BLaER1 treated with 17β-estradiol and CSF1 and Interleukin-3, amounts not matched to agents 10 nM and 100 nM (cell line): ENCODE data around the gene ARHGAP29.
"Not testable (repeated sequence)": the region's sequence is repeated elsewhere in the genome, so short reads cannot be mapped to it uniquely, and the experiment has no call there.

Experiments used
- H3K27ac ChIP-seq, 11 experiments: shearing (Covaris generic); formaldehyde crosslinking; 2 replicates each; pipeline ENCODE4 v1.8.1; 2022
- H3K27me3 ChIP-seq, 11 experiments: shearing (Covaris generic); formaldehyde crosslinking; 2 replicates each; pipeline ENCODE4 v1.8.1; 2022
- H3K36me3 ChIP-seq, 11 experiments: shearing (Covaris generic); formaldehyde crosslinking; 2 replicates each; pipeline ENCODE4 v1.8.1; 2022
- H3K4me1 ChIP-seq, 10 experiments: shearing (Covaris generic); formaldehyde crosslinking; 2 replicates each; pipeline ENCODE4 v1.8.1; 2022
- H3K4me2 ChIP-seq, 11 experiments: shearing (Covaris generic); formaldehyde crosslinking; 2 replicates each; pipeline ENCODE4 v1.8.1; 2022
- H3K4me3 ChIP-seq, 10 experiments: shearing (Covaris generic); formaldehyde crosslinking; 2 replicates each; pipeline ENCODE4 v1.8.1; 2022
- H3K9ac ChIP-seq, 11 experiments: shearing (Covaris generic); formaldehyde crosslinking; 2 replicates each; pipeline ENCODE4 v1.8.1; 2022
- H3K9me3 ChIP-seq, 11 experiments: shearing (Covaris generic); formaldehyde crosslinking; replicated peaks in 1 of 11; 2 replicates each; pipeline ENCODE4 v1.8.1; 2022
- H4K20me1 ChIP-seq, 11 experiments: shearing (Covaris generic); formaldehyde crosslinking; 2 replicates each; pipeline ENCODE4 v1.8.1; 2022
- Cebpa-rat ChIP-seq, 11 experiments: shearing (Covaris generic); IDR thresholded peaks; 2 replicates each; pipeline ENCODE4 v1.8.1; 2022

The ARHGAP29 gene

DNA sequence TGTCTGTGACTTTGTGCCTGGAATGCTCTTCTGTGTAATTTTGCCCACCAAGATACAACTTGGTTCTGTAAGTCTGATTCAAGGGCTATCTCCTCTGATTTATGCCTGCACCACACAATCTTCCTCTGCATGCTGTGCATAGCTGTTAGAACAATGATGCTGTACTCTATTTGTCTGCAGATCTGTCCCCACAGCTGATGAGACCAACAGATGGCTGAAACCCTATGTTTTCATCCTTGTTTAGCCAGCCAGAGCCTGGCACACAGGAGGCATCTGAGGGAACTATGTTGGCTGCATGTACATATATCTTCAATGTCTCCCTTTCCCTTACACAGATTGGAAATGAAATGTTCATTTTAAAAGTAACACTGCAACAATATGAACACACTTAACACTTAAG, 58.5 kb downstream of the ARHGAP29 start:
- Histone ChIP-seq H3K4me3 (no peak overlapping the region), H3K36me3 (peaks cover 0 to 17% (median 0%) of the 10 kb centered on the region in 11 experiments; a peak in 6 of 22 replicates), H4K20me1 (no peaks in the 10 kb centered on the region), H3K27ac (no peak overlapping the region), H3K9ac (no peak overlapping the region), H3K4me1 (no peaks in the 10 kb centered on the region), H3K4me2 (no peak overlapping the region), H3K9me3 (peaks cover 0 to 1% (median 0%) of the 10 kb centered on the region in 11 experiments; a peak in 2 of 22 replicates), H3K27me3 (no peaks in the 10 kb centered on the region)
- TF ChIP-seq Cebpa-rat (IDR thresholded peaks at IDR 0.05), result no peak

DNA sequence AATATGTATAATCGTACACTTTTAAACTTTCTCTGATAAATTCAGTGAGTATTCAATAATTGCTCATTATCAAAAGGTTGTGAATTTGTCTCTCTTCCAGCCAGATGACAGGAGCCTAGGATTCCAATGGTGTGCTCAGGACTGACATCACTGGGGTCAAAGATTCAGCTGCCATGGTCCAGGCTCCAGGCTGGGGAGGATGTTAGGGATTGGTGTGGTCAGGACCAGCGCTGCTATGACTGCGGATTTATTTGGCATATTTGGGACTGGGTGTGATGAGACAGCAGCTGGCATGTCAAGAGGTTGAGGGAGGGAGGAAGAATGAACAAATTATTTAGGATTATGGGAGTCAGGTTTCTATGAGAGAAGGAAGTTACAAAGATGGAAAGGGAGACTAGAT, 68.3 kb downstream of the ARHGAP29 start:
- H3K9me3 ChIP-seq, result peaks cover 5 to 27% (median 17%) of the 10 kb centered on the region in 11 experiments; a peak in 17 of 22 replicates
- H3K36me3 ChIP-seq, result peaks cover 0 to 5% (median 0%) of the 10 kb centered on the region in 11 experiments; a peak in 5 of 22 replicates
- H3K4me2 ChIP-seq, result no peak overlapping the region
- no peak overlapping the region for H3K27ac ChIP-seq
- H3K27me3 ChIP-seq, result no peaks in the 10 kb centered on the region
- H3K4me3 ChIP-seq, result no peak overlapping the region
- H4K20me1 ChIP-seq, result no peaks in the 10 kb centered on the region
- no peaks in the 10 kb centered on the region for H3K4me1 ChIP-seq
- H3K9ac ChIP-seq, result no peak overlapping the region
- TF ChIP-seq Cebpa-rat (IDR thresholded peaks at IDR 0.05), result no peak

DNA sequence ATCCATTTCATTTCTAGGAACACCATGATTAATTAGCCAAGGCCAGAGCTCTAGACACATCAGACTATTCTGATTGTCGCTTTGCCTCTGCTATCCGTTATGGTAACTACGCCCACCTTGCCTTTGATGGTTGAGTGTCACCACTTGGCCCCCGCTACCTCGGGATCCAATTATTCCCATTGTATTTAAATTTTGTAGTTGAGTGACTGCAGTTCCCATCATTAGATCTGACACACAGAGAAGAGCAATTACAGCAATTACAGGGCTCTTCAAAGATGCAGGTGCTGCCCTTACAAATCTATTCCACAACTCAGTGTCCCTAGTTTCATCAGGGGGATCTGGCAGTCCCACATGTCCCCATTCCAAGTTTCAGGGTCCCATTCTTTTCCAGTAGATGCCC, 71.5 kb downstream of the ARHGAP29 start:
- TF ChIP-seq Cebpa-rat (IDR thresholded peaks at IDR 0.05), result no peak

DNA sequence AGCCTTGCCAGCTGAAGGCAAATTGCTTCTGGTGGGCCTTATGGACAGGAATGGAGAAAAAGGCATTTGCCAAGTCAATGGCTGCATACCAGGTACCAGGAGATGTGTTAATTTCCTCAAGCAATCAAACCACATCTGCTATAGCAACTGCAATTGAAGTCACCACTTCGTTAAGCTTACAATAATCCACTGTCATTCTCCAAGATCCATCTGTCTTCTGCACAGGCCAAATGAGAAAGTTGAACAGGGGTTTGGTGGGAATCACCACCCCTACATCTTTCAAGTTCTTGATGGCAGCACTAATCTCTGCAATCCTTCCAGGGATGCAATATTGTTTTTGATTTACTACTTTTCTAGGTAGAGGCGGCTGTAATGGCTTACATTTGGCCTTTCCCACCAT, 72.5 kb downstream of the ARHGAP29 start:
- not testable (repeated sequence) for H4K20me1 ChIP-seq, H3K4me2 ChIP-seq, H3K27me3 ChIP-seq, H3K4me1 ChIP-seq, H3K27ac ChIP-seq, H3K36me3 ChIP-seq, H3K9ac ChIP-seq, H3K4me3 ChIP-seq
- peaks cover 18 to 52% (median 30%) of the 10 kb centered on the region in 11 experiments; a peak in 19 of 22 replicates for H3K9me3 ChIP-seq

More for the DNA sequence above, 71.5 kb downstream of the ARHGAP29 start:
- Histone ChIP-seq H3K36me3 (no peaks in the 10 kb centered on the region), H3K4me1 (no peaks in the 10 kb centered on the region), H4K20me1 (no peaks in the 10 kb centered on the region), H3K27ac (no peak overlapping the region), H3K9ac (no peak overlapping the region), H3K4me2 (no peak overlapping the region), H3K27me3 (no peaks in the 10 kb centered on the region), H3K4me3 (no peak overlapping the region), H3K9me3 (peaks cover 18 to 52% (median 30%) of the 10 kb centered on the region in 11 experiments; a peak in 19 of 22 replicates)

DNA sequence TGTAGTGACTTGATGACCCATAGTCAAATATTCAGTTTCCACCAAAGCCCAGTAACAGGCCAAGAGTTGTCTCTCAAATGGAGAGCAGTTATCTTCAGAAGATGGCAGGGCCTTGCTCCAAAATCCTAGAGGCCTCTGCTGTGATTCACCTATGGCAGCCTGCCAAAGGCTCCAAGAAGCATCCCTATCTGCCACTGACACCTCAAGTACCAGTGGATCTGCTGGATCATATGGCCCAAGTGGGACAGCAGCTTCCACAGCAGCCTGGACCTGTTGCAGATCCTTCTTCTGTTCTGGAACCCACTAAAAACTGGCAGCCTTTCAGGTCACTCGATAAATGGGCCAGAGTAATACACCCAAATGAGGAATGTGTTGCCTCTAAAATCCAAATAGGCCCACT, 73.3 kb downstream of the ARHGAP29 start:
- H4K20me1 ChIP-seq, H3K4me3 ChIP-seq, H3K36me3 ChIP-seq, H3K9ac ChIP-seq, H3K27ac ChIP-seq, H3K27me3 ChIP-seq, H3K4me2 ChIP-seq, H3K4me1 ChIP-seq: not testable (repeated sequence)
- H3K9me3 ChIP-seq, result peaks cover 18 to 52% (median 30%) of the 10 kb centered on the region in 11 experiments; a peak in 19 of 22 replicates

DNA sequence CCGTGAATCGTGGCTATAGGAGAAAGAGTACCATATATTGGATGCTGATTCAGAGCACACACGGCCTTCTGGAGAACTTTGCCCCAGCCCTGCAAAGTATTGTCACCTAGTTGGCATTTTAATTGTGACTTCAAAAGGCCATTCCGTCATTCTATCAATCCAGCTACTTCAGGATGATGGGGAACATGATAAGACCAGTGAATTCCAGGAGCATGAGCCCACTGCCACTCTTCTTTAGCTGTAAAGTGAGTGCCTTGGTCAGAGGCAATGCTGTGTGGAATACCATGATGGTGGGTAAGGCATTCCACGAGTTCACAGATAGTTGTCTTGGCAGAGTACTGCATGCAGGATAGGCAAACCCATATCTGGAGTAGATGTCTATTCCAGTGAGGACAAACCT, 74.1 kb downstream of the ARHGAP29 start:
- peaks cover 18 to 52% (median 30%) of the 10 kb centered on the region in 11 experiments; a peak in 19 of 22 replicates for H3K9me3 ChIP-seq
- H3K4me3 ChIP-seq, H3K4me1 ChIP-seq, H3K36me3 ChIP-seq, H3K4me2 ChIP-seq, H3K27me3 ChIP-seq, H4K20me1 ChIP-seq, H3K9ac ChIP-seq, H3K27ac ChIP-seq: not testable (repeated sequence)

DNA sequence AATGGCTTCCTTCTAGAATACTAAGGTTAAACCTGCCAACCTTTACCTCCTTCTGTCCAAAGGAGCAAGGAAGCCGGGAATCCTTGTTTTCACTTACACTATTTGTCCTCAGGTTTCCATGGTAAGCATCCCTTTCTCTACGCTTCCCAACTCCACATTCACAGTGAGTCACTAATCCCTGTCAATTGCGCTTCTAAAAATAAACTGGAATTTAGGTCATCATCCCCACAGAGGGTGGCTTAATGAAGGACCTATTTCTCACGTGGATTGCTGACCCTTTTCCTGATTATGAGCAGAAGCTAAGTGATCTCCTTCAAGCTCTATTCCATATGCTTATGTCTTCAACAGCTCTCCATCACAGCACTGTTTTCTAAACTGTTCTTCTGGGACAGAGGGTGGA, 76.6 kb downstream of the ARHGAP29 start:
- no peak overlapping the region for H3K27ac ChIP-seq
- no peaks in the 10 kb centered on the region for H4K20me1 ChIP-seq
- no peak overlapping the region for H3K4me2 ChIP-seq
- H3K27me3 ChIP-seq, result no peaks in the 10 kb centered on the region
- no peak for TF ChIP-seq Cebpa-rat (IDR thresholded peaks at IDR 0.05)
- H3K4me3 ChIP-seq, result no peak overlapping the region
- H3K9ac ChIP-seq, result no peak overlapping the region
- peaks cover 12 to 57% (median 25%) of the 10 kb centered on the region in 11 experiments; a peak in 20 of 22 replicates for H3K9me3 ChIP-seq
- no peaks in the 10 kb centered on the region for H3K4me1 ChIP-seq
- H3K36me3 ChIP-seq, result no peaks in the 10 kb centered on the region

DNA sequence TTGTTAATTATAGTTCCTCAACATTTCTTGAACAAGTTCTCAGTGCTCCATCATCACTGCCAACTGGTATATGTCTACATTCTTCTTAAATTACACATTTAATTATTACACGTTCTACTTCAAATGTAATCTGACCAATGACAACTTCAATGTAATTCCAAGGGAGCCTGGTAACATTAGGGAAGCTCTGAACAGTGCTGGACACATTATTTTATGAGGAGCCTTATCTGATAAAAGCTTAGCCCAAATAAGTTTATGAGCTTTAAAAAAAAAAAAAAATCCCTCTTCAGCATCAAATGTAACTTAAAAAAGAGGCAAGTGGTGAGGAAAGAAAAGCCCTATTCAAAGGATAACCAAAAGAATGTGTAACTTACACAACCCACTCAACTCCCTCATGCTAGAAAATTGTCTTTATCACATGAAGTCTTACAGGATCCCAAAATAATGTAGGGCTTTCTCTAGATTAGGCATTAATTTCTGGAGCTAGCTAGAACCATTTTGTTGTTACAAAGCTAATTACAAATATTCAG, 81.2 kb downstream of the ARHGAP29 start:
- Histone ChIP-seq H3K9me3 (peaks cover 0 to 16% (median 0%) of the 10 kb centered on the region in 11 experiments; a peak in 4 of 22 replicates), H3K9ac (no peak overlapping the region), H3K4me3 (no peak overlapping the region), H4K20me1 (no peaks in the 10 kb centered on the region), H3K27me3 (no peaks in the 10 kb centered on the region), H3K27ac (no peak overlapping the region), H3K36me3 (no peaks in the 10 kb centered on the region), H3K4me2 (no peak overlapping the region), H3K4me1 (no peaks in the 10 kb centered on the region)
- no peak for TF ChIP-seq Cebpa-rat (IDR thresholded peaks at IDR 0.05)

DNA sequence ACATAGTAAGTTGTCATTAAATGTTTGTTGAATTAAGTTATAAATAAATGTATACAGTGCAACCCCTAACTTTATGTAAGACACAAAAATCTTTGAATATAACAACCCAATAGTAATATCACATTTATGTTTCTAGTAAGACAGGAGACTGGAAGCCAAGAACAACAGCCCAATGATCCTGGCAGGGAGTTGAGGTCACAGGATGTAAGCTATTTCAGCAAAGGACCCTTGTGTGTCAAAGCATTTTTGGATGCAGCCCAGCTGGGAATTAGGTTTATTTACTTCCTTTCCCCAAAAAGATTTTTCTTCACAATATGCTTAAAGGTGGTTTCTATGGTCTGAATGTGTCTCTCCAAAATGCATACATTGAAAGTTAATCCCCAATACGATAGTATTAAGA, 82.4 kb downstream of the ARHGAP29 start:
- no peaks in the 10 kb centered on the region for H4K20me1 ChIP-seq
- no peak overlapping the region for H3K27ac ChIP-seq
- H3K4me1 ChIP-seq, result no peaks in the 10 kb centered on the region
- H3K4me2 ChIP-seq, result no peak overlapping the region
- no peaks in the 10 kb centered on the region for H3K27me3 ChIP-seq
- no peaks in the 10 kb centered on the region for H3K36me3 ChIP-seq
- peaks cover 0 to 16% (median 0%) of the 10 kb centered on the region in 11 experiments; a peak in 4 of 22 replicates for H3K9me3 ChIP-seq
- H3K4me3 ChIP-seq, result no peak overlapping the region
- no peak for TF ChIP-seq Cebpa-rat (IDR thresholded peaks at IDR 0.05)
- no peak overlapping the region for H3K9ac ChIP-seq

DNA sequence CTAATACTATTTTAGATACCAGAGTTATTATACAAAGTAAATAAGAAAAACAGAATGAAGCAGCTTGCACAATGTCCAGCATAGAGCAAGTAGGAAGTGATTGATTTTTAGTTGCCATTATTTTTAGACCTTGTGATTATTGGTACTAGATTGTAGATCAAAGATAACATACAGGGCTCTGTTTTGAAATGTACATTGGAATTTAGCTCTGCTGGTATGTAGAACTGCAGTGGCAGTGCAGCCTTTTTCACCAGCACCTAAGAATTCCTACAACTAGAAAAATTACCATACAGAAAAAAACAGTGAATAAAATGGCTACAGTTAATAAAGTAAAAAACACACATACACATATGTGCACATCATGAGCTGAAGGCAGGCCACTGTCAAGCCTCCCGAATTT, 84.3 kb downstream of the ARHGAP29 start:
- Histone ChIP-seq H3K27ac (no peak overlapping the region), H3K9me3 (peaks cover 0 to 15% (median 0%) of the 10 kb centered on the region in 11 experiments; a peak in 4 of 22 replicates), H3K36me3 (no peaks in the 10 kb centered on the region), H3K9ac (no peak overlapping the region), H3K4me2 (no peak overlapping the region), H3K4me3 (no peak overlapping the region), H3K4me1 (no peaks in the 10 kb centered on the region), H3K27me3 (no peaks in the 10 kb centered on the region), H4K20me1 (no peaks in the 10 kb centered on the region)
- TF ChIP-seq Cebpa-rat (IDR thresholded peaks at IDR 0.05), result no peak

DNA sequence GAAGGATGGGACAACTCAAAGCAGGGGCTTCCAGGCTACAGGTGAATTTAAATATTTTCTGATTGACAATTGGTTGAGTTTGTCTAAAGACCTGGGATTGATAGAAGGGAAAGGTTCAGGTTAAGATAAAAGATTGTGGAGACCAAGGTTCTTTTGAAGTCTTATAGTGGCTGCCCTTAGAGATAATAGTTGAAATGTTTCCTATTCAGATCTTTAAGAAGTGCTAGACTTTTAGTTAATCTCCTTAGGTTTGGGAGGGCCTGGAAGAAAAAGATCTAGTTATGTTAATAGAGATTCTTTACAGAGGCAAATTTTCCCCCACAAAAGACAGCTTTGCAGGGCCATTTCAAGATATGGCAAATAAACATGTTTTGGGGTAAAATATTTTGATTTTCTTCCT, 88.2 kb downstream of the ARHGAP29 start:
- H4K20me1 ChIP-seq, H3K4me1 ChIP-seq, H3K4me2 ChIP-seq, H3K27ac ChIP-seq, H3K27me3 ChIP-seq, H3K9ac ChIP-seq, H3K36me3 ChIP-seq, H3K4me3 ChIP-seq, H3K9me3 ChIP-seq: not testable (repeated sequence)
